AG04449 (cell line): ENCODE data around the gene SLC28A2.
"Not testable (repeated sequence)": the region's sequence is repeated elsewhere in the genome, so short reads cannot be mapped to it uniquely, and the experiment has no call there.

Experiments
- CTCF ChIA-PET: fragments of 350-600 bp; formaldehyde crosslinking; extraction: SDS; loops from one replicate; lab custom pipeline; 2021; ENCODE audit warnings: antibody characterized with exemption; lab: Yijun Ruan, JAX
- POLR2A ChIA-PET: fragments of 400-600, 350-600 bp; formaldehyde crosslinking; extraction: SDS; loops from one replicate; lab custom pipeline; 2020; ENCODE audit warnings: antibody characterized with exemption, inconsistent platforms; lab: Yijun Ruan, JAX
- DNase-seq: peaks from one replicate; pipeline ENCODE4 v3.0.0-alpha.2; 2010; ENCODE audit warnings: low read depth, low spot score
- H3K4me3 ChIP-seq: 2 replicates; pipeline ENCODE4 v1.5.1; 2011; ENCODE audit warnings: low read depth, mild to moderate bottlenecking, control low read depth, low read length
- TF ChIP-seq, protein P1 (sequence below): IDR thresholded peaks from one replicate; pipeline ENCODE4 v1.5.1; 2011; ENCODE audit warnings: mild to moderate bottlenecking, moderate library complexity, low read length, control low read depth, inconsistent platforms; ENCODE audit not compliant: insufficient read depth; ENCODE audit errors: missing control alignments

SLC28A2 gene

DNA sequence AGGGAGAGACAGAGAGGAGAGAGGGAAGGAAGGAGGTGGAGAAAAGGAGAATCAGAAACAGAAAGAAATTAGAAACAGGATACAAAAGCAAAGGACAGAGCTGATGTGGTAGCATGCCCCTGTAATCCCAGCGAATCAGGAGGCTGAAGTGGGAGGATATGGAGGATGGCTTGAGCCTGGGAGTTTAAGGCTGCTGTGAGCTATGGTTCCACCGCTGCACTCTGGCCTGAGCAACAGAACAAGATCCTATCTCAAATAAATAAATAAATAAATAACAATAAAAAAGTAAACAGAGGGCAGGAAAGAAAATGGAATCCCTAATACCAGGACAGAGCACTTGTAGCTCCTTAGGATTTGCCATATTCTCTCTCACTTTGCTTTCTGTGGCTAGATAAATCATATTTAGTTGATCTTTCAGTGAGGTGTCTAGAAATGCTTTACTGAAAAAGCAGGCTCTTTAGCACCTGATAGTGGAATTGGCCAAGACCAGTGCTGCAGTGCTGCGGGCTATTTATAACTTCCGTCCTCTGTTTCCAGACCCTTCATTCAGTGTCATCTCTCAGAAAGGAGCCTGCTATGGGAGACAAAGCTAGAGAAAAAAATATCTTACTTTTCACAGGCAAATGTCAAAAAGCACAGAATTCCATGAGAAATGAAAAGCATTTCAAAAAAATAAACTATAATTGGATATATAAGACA lies 20.0 kb upstream of the SLC28A2 start:
- ChIA-PET CTCF (interaction anchor here (1.1 kb wide), 1 partner anchor 67 kb away, joined by 3 read pairs; no protein-coding TSS in a partner anchor), POLR2A (no interaction called here)
- DNase-seq = no peak
- no peak overlapping the region for H3K4me3 ChIP-seq
- TF ChIP-seq, protein P1, sequence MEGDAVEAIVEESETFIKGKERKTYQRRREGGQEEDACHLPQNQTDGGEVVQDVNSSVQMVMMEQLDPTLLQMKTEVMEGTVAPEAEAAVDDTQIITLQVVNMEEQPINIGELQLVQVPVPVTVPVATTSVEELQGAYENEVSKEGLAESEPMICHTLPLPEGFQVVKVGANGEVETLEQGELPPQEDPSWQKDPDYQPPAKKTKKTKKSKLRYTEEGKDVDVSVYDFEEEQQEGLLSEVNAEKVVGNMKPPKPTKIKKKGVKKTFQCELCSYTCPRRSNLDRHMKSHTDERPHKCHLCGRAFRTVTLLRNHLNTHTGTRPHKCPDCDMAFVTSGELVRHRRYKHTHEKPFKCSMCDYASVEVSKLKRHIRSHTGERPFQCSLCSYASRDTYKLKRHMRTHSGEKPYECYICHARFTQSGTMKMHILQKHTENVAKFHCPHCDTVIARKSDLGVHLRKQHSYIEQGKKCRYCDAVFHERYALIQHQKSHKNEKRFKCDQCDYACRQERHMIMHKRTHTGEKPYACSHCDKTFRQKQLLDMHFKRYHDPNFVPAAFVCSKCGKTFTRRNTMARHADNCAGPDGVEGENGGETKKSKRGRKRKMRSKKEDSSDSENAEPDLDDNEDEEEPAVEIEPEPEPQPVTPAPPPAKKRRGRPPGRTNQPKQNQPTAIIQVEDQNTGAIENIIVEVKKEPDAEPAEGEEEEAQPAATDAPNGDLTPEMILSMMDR = no peak

DNA sequence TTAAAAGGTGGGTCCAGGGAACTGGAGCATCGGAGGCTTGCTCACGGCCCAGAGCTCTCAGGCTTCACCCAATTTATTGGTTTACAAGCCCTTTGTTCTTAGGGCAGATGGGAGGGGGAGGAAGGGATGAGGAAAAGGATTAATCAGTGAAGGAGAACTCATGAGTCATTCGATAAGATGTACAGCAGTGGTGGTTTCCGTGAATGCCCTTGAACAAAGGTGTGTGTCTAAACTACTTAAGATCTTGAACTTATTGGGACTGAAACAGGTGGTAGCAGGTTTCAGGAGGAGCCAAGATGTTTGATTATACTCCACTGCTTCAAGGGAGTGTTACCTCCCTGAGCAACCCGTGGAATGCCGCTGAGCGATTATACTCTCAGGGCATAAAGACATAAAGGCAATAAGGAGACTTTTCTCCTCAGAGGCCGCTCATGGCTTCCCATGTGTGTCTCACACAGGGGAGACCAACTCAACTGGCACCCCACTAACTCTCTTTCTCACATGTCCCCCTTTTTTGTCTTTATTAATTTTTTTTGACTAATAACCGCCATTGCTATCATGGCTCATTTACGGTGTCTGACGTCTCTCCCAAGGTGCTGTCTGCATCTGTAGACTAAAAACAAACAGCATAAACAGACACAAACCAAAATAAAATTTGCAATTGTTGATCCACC lies 17.3 kb upstream of the SLC28A2 start:
- no peak for DNase-seq
- TF ChIP-seq, protein P1 = no peak
- ChIA-PET POLR2A (interaction anchor here (0.8 kb wide), 1 partner anchor 97 kb away, joined by 3 read pairs; no protein-coding TSS in a partner anchor), CTCF (no interaction called here)
- H3K4me3 ChIP-seq = no peak overlapping the region

DNA sequence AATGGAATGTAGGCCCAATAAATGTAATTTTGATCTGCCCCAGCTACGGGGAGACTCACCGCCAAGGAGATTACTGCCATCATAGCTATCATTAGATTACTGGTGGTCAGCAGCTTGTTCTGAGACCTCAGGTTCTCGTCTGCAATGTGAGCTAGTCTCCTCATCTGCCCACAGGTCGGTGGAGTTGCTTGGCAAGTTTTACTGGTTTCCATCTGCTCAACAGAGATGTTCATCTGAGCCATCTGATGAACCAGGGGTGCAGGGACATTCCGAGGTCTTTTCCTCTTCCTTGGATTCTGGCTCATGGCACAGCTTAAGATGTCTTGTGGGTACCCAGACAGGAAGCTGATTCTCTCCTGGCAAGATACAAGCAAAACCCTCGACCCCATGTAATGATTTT lies 15.2 kb upstream of the SLC28A2 start:
- POLR2A ChIA-PET, H3K4me3 ChIP-seq, DNase-seq: not testable (repeated sequence)
- CTCF ChIA-PET = interaction anchor here (1.2 to 2.2 kb wide), 2 partner anchors 16 to 32 kb away, joined by 3 to 8 read pairs; no protein-coding TSS in a partner anchor

DNA sequence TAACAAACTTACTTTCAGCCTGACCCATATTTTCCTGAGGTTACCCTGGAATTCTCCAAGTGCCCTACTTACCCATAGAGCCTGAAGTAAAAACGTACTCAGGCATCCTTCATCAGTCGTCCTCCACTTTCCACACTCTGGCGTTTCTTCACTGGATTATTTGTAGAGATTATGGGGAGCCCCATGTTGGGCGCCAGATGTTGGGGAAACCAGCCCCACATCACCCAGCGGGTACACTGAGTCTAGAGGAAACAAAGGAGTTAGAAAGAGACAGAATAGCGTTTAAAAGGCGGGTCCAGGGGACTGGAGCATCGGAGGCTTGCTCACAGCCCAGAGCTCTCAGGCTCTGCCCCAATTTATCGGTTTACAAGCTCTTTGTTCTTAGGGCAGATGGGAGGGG lies 9.7 kb upstream of the SLC28A2 start:
- DNase-seq = no peak
- H3K4me3 ChIP-seq = no peak overlapping the region
- TF ChIP-seq, protein P1 = no peak
- POLR2A ChIA-PET = no interaction called here
- CTCF ChIA-PET = no interaction called here

DNA sequence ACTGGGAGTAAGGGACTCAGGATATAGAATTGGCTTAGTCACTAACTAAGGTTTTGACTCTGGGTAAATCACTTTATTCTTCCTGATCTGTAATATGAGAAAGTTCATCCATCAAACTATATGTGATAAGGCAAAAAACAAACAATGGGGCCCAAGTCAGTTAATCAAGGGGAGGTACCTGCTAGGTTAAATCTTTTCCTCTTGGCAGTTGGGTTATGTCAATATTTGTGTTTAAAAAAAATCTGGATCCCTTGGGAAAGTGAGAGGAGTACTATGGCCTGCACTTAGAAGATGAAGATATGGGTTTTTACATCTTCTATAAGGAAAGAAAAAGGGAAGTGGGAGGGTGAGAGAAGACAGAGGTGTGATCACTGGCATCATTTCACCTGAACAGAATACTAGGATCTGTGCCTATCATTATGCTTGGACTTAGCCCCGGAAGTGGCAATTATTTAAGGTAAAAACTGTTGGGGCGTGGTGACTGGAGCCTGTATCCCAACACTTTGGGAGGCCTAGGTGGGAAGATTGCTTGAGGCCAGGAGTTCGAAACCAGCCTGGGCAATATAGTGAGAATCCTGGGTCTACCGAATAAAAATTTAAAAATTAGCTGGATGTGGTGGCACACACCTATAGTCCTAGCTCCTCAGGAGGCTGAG lies 2.8 kb upstream of the SLC28A2 start:
- POLR2A ChIA-PET = no interaction called here
- no peak for DNase-seq
- TF ChIP-seq, protein P1 = no peak
- CTCF ChIA-PET = interaction anchor here (0.6 kb wide), 1 partner anchor 41 kb away, joined by 5 read pairs; no protein-coding TSS in a partner anchor
- H3K4me3 ChIP-seq = no peak overlapping the region

DNA sequence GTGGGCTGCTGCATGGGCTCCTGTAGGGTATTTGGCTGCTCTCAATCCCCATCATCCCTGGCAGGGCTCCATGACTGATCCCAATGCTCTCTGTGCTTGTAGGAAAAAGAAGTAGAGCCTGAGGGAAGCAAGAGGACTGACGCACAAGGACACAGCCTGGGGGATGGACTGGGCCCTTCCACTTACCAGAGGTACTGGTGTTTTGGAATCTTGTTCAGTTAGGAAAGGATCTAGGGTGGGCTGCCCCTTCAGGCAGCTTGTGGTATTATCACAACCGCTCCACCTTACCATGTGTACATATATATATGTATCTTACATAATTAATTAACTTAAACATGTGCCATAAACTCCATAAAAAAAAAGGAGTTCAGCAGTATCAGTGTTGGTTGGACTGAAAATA lies 1.3 kb downstream of the SLC28A2 start:
- POLR2A ChIA-PET = no interaction called here
- CTCF ChIA-PET = interaction anchor here (1.0 to 1.3 kb wide), 3 partner anchors 16 to 48 kb away, joined by 3 to 4 read pairs (median 3); no protein-coding TSS in a partner anchor
- DNase-seq = no peak
- no peak overlapping the region for H3K4me3 ChIP-seq
- TF ChIP-seq, protein P1 = no peak
